ENCODE results near the gene RUNX1.

- TF ChIP-seq CTCF (IDR thresholded peaks at IDR 0.05) (no peak), POLR2A (IDR thresholded peaks at IDR 0.05) (no peak)
Measured at GRCh38 chr21:34762786-34763185, 286.3 kb downstream of the RUNX1 start.

Measured in right lobe of liver (tissue), 4 donors.